IMR-90 (cell line): ENCODE results near the gene WDR5.

Source experiments
- CEBPB ChIP-seq: IDR thresholded peaks from 2 replicates; pipeline ENCODE4 v1.6.1; 2012; ENCODE audit warnings: low read depth, low read length, improper control_type of control experiment
- CHD1 ChIP-seq: IDR thresholded peaks from 2 replicates; pipeline ENCODE4 v1.6.1; 2012; ENCODE audit warnings: low read depth, low read length, improper control_type of control experiment
- POLR2A ChIP-seq: IDR thresholded peaks from 2 replicates; pipeline ENCODE4 v1.6.1; 2012; ENCODE audit warnings: mild to moderate bottlenecking, low read depth, low read length
- RCOR1 ChIP-seq: IDR thresholded peaks from 2 replicates; pipeline ENCODE4 v1.6.1; 2012; ENCODE audit warnings: mild to moderate bottlenecking, low read length, improper control_type of control experiment; ENCODE audit not compliant: insufficient replicate concordance
- RFX5 ChIP-seq: IDR thresholded peaks from 2 replicates; pipeline ENCODE4 v1.8.0; 2012; ENCODE audit warnings: low read depth, mild to moderate bottlenecking, low read length, moderate library complexity
- TF ChIP-seq, protein P1 (sequence below): fragments of 150-350 bp; IDR thresholded peaks from 2 replicates; pipeline ENCODE4 v1.6.1; 2016; ENCODE audit warnings: low read depth, mild to moderate bottlenecking, low read length, moderate library complexity, borderline replicate concordance
- TF ChIP-seq, protein P2 (sequence below): conservative IDR thresholded peaks from 2 replicates; pipeline ENCODE4 v1.5.1; 2012; ENCODE audit warnings: mild to moderate bottlenecking, low read depth, low read length, improper control_type of control experiment

DNA sequence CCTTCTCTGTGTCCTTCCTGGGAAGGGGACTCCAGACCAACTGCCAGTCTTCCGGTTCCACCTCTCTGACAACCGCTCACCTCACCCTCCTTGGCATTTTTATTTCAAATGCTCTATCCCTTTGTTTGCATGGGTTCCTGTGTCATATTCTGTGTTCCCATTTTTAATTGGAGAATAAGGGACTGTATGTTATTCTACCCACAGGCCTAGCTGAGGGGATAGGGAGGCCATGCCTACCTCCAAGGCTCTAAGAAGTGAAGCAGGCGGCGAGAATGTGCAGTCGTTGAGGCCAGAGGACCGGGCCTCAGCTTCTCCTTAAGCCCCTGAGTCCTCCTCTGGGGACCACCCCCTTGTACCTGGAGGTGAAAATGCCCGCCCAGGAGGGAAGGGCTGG lies 936 bp upstream of the WDR5 start:
- TF ChIP-seq, protein P1, sequence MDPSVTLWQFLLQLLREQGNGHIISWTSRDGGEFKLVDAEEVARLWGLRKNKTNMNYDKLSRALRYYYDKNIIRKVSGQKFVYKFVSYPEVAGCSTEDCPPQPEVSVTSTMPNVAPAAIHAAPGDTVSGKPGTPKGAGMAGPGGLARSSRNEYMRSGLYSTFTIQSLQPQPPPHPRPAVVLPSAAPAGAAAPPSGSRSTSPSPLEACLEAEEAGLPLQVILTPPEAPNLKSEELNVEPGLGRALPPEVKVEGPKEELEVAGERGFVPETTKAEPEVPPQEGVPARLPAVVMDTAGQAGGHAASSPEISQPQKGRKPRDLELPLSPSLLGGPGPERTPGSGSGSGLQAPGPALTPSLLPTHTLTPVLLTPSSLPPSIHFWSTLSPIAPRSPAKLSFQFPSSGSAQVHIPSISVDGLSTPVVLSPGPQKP: no peak
- TF ChIP-seq, protein P2, sequence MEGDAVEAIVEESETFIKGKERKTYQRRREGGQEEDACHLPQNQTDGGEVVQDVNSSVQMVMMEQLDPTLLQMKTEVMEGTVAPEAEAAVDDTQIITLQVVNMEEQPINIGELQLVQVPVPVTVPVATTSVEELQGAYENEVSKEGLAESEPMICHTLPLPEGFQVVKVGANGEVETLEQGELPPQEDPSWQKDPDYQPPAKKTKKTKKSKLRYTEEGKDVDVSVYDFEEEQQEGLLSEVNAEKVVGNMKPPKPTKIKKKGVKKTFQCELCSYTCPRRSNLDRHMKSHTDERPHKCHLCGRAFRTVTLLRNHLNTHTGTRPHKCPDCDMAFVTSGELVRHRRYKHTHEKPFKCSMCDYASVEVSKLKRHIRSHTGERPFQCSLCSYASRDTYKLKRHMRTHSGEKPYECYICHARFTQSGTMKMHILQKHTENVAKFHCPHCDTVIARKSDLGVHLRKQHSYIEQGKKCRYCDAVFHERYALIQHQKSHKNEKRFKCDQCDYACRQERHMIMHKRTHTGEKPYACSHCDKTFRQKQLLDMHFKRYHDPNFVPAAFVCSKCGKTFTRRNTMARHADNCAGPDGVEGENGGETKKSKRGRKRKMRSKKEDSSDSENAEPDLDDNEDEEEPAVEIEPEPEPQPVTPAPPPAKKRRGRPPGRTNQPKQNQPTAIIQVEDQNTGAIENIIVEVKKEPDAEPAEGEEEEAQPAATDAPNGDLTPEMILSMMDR: no peak
- TF ChIP-seq CEBPB (no peak), POLR2A (no peak), RFX5 (no peak), CHD1 (no peak), RCOR1 (no peak)
